Sigmoid colon (tissue), 7 donors: ENCODE results near the gene CDKN2A. TPM values are rescaled to one million over a fixed set of nuclear protein-coding genes. Genes with fewer than 3 reads are reported as not detected.

Experiments
- DNase-seq: peaks from one replicate; pipeline ENCODE4 v3.0.0-alpha.2; 2019
- H3K27ac ChIP-seq, 4 donors: fragments of 200-600 bp; sonication (generic); one replicate each; pipeline ENCODE4 v1.5.1; 2016 to 2019; ENCODE audit warnings: mild to moderate bottlenecking in 1 of 4
- H3K27me3 ChIP-seq, 3 donors: fragments of 200-600 bp; sonication (generic); one replicate each; pipeline ENCODE4 v1.5.1; 2019; ENCODE audit warnings: mild to moderate bottlenecking in 1 of 3
- H3K36me3 ChIP-seq, 4 donors: fragments of 200-600 bp; sonication (generic); one replicate each; pipeline ENCODE4 v1.5.1; 2016 to 2019
- H3K4me1 ChIP-seq, 4 donors: fragments of 200-600 bp; sonication (generic); one replicate each; pipeline ENCODE4 v1.5.1; 2017 to 2019
- H3K4me3 ChIP-seq, 4 donors: fragments of 200-600 bp; sonication (generic); one replicate each; pipeline ENCODE4 v1.5.1; 2017 to 2019; ENCODE audit warnings: mild to moderate bottlenecking in 2 of 4, moderate library complexity in 1 of 4
- H3K9me3 ChIP-seq, 4 donors: fragments of 200-600 bp in 3 of 4; sonication (generic) in 3 of 4; one replicate each; pipeline versions ENCODE4 v1.5.1 to v1.6.1; 2013 to 2019
- EP300 ChIP-seq, 4 donors: sonication (generic); formaldehyde crosslinking; IDR thresholded peaks; one replicate each; pipeline ENCODE4 v1.6.1; 2017; ENCODE audit warnings: antibody characterized with exemption in 4 of 4
- POLR2A ChIP-seq, 2 donors: fragments of 450-650 bp; IDR thresholded peaks; one replicate each; pipeline ENCODE4 v1.6.1; 2016; ENCODE audit warnings: antibody characterized with exemption in 2 of 2, mild to moderate bottlenecking in 2 of 2, moderate library complexity in 2 of 2
- POLR2AphosphoS5 ChIP-seq, 4 donors: sonication (generic); formaldehyde crosslinking; IDR thresholded peaks; one replicate each; pipeline ENCODE4 v1.6.1; 2017; ENCODE audit warnings: antibody characterized with exemption in 4 of 4
- WGBS, 2 donors: extraction: QIAGEN DNeasy Blood & Tissue Kit; methylation state at CpG; one replicate each; pipeline ENCODE4 v1.1.7; 2013; 5-methylcytosine and 5-hydroxymethylcytosine counted together
- intact Hi-C: fragments of 100-400 bp; cut with DNase I; formaldehyde crosslinking; loops from one replicate; pipeline ENCODE4 v1.15.1; 2023
- polyA plus RNA-seq, 3 donors: library from polyadenylated mRNA; stranded (reverse); fragments of 200-250 nt; gene quantifications; one replicate each; pipeline ENCODE4 v1.2.3, GENCODE V29; 2013
- total RNA-seq, 4 donors: library from RNA; depleted of rRNA; stranded (reverse); fragments of >200 nt; gene quantifications; one replicate each; pipeline ENCODE4 v1.1.0, GENCODE V29; 2016
- TF ChIP-seq, protein P1 (sequence below), 4 experiments: fragments of 450-650 bp in 3 of 4; fragments of 200-600 bp in 1 of 4; IDR thresholded peaks; one replicate each; pipeline ENCODE4 v1.5.1; 2016 to 2019; ENCODE audit warnings: antibody characterized with exemption in 4 of 4, mild to moderate bottlenecking in 3 of 4, moderate library complexity in 2 of 4
- donor health status: healthy with polysubstance abuse.
- donor health status: Bipolar disorder and iron deficiency.
- donor health status: healthy.

Gene CDKN2A
- total and polyA plus RNA-seq, 7 donors: 1.4 to 6.1 (median 2.5) TPM

DNA sequence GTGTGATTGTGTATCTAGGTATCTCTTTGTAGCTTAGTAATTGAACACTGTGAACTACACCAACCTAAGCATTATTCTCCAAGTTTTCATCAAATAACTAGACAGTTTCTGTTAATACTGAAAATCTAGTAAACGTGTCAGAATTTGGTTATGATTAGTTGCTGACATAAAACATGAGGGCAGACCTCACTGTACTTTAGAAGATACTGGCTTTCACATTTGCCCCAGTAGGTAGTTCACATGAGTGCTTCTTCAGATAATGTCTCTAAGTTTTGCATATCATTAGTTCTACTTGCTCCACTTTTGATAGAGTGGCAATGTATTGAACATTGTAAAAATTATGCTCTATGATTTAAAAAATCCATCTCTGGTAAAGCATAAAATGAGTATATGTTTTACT, 7.8 kb upstream of the CDKN2A start:
- no peaks in the 10 kb centered on the region for H3K36me3 ChIP-seq
- peaks cover 13 to 49% (median 26%) of the 10 kb centered on the region in 3 donors for H3K27me3 ChIP-seq
- no peak overlapping the region for H3K4me3 ChIP-seq
- intact Hi-C loops: no loop called here
- DNase-seq: no peak
- H3K4me1 ChIP-seq: peaks cover 0 to 6% (median 0%) of the 10 kb centered on the region in 4 donors
- WGBS, 2 donors: 43 to 71% methylated on average over 1 of the region's 1 CpG
- no peak overlapping the region for H3K27ac ChIP-seq
- no peaks in the 10 kb centered on the region for H3K9me3 ChIP-seq
- TF ChIP-seq POLR2AphosphoS5 (IDR thresholded peaks at IDR 0.05): no peak
- TF ChIP-seq POLR2A (IDR thresholded peaks at IDR 0.05): no peak
- TF ChIP-seq, protein P1, sequence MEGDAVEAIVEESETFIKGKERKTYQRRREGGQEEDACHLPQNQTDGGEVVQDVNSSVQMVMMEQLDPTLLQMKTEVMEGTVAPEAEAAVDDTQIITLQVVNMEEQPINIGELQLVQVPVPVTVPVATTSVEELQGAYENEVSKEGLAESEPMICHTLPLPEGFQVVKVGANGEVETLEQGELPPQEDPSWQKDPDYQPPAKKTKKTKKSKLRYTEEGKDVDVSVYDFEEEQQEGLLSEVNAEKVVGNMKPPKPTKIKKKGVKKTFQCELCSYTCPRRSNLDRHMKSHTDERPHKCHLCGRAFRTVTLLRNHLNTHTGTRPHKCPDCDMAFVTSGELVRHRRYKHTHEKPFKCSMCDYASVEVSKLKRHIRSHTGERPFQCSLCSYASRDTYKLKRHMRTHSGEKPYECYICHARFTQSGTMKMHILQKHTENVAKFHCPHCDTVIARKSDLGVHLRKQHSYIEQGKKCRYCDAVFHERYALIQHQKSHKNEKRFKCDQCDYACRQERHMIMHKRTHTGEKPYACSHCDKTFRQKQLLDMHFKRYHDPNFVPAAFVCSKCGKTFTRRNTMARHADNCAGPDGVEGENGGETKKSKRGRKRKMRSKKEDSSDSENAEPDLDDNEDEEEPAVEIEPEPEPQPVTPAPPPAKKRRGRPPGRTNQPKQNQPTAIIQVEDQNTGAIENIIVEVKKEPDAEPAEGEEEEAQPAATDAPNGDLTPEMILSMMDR (IDR thresholded peaks at IDR 0.05): no peak
- no peak for TF ChIP-seq EP300 (IDR thresholded peaks at IDR 0.05)

DNA sequence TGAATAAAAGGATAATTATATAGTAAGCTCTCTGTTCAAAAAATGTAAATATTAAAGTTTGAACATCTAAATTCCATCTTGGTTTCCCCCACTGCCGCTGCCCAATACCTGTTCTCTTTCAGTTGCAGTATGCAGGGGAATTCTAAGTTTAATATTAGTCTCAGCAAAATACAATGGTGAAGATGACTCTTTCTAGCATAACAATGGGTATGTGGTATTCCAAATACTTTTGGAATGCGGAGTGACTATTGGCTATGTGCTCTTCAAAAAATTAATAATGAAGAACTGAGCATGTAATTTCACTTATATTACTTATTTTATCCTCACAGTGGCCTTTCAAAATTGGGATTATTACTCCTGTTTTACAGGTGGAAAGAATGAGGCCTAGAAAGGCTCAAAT, 3.8 kb upstream of the CDKN2A start:
- no peak overlapping the region for H3K4me3 ChIP-seq
- peaks cover 0 to 40% (median 7%) of the 10 kb centered on the region in 3 donors for H3K27me3 ChIP-seq
- intact Hi-C loops: no loop called here
- WGBS, 2 donors: 80 to 95% methylated on average over 2 of the region's 2 CpGs
- H3K36me3 ChIP-seq: no peaks in the 10 kb centered on the region
- H3K27ac ChIP-seq: no peak overlapping the region
- no peaks in the 10 kb centered on the region for H3K9me3 ChIP-seq
- TF ChIP-seq POLR2A (IDR thresholded peaks at IDR 0.05): no peak
- TF ChIP-seq EP300 (IDR thresholded peaks at IDR 0.05): no peak
- TF ChIP-seq POLR2AphosphoS5 (IDR thresholded peaks at IDR 0.05): no peak
- TF ChIP-seq, protein P1 (IDR thresholded peaks at IDR 0.05): no peak
- peaks cover 0 to 25% (median 10%) of the 10 kb centered on the region in 4 donors for H3K4me1 ChIP-seq
- no peak for DNase-seq

DNA sequence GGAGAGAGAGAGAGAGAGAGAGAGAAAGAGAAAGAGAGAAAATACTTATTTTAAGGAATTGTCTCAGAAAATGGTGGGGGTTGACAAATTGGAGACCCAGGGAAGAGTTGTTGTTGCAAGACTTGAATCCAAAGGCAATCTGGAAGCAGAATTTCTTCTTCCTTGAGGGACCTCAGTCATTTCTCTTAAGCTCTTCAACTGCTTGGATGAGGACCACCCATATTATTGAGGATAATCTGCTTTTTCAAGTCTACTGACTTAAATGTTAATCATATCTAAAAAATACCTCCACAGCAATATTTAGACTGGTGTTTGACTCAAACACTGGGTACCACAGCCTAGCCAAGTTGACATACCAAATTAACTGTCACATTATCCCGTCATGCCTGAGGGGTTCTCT, 3.3 kb upstream of the CDKN2A start:
- 78 to 92% methylated on average over 1 of the region's 1 CpG for WGBS, 2 donors
- Histone ChIP-seq H3K36me3 (no peaks in the 10 kb centered on the region), H3K9me3 (no peaks in the 10 kb centered on the region), H3K27ac (no peak overlapping the region), H3K27me3 (peaks cover 0 to 41% (median 7%) of the 10 kb centered on the region in 3 donors), H3K4me3 (no peak overlapping the region), H3K4me1 (peaks cover 0 to 25% (median 10%) of the 10 kb centered on the region in 4 donors)
- DNase-seq: no peak
- intact Hi-C loops: no loop called here
- TF ChIP-seq POLR2A (IDR thresholded peaks at IDR 0.05) (no peak), EP300 (IDR thresholded peaks at IDR 0.05) (no peak), POLR2AphosphoS5 (IDR thresholded peaks at IDR 0.05) (no peak)
- TF ChIP-seq, protein P1 (IDR thresholded peaks at IDR 0.05): no peak

DNA sequence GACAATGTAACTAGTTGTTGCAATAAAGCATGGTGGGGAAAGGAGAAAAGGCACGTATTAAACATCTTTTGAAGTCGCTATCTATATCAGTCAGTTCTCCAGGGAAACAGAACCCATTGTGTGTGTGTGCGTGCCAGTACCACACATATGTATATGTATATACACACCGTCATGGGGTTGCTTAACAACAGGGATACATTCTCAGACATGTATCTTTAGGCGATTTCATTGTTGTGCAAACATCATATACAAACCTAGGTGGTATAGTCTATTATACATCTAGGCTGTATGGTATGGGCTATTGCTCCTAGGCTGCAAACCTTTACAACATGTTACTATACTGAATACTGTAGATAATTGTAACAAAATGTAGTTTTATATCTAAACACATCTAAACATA, 2.7 kb upstream of the CDKN2A start:
- DNase-seq: no peak
- H3K27ac ChIP-seq: no peak overlapping the region
- peaks cover 0 to 41% (median 12%) of the 10 kb centered on the region in 3 donors for H3K27me3 ChIP-seq
- intact Hi-C loops: no loop called here
- H3K4me1 ChIP-seq: peaks cover 0 to 25% (median 10%) of the 10 kb centered on the region in 4 donors
- TF ChIP-seq POLR2A (IDR thresholded peaks at IDR 0.05) (no peak), EP300 (IDR thresholded peaks at IDR 0.05) (no peak), POLR2AphosphoS5 (IDR thresholded peaks at IDR 0.05) (no peak)
- TF ChIP-seq, protein P1 (IDR thresholded peaks at IDR 0.05): no peak
- no peak overlapping the region for H3K4me3 ChIP-seq
- no peaks in the 10 kb centered on the region for H3K9me3 ChIP-seq
- WGBS, 2 donors: 70 to 90% methylated on average over 5 of the region's 5 CpGs
- no peaks in the 10 kb centered on the region for H3K36me3 ChIP-seq

DNA sequence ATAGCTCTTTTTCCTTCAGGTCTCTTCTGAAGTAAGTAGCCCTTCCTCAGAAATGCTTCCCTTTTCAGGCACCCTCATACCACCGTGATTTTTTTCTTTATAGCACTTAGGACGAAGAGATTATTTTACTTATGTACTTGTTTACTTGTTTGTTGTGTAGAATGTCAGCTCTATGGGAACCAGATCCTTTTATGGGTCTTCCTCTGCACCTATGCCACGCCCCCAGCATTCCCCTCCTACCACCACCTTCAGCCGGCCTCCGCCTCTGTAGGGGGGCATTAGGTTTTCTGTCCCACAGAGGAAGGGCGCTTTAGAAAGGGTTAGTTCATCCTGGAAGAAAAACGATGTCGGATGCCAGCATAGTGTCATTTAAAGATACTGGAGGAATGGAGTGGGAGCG, 2.2 kb upstream of the CDKN2A start:
- 54 to 85% methylated on average over 9 of the region's 9 CpGs for WGBS, 2 donors
- no peak for DNase-seq

More for the DNA sequence above, 2.2 kb upstream of the CDKN2A start:
- Histone ChIP-seq H3K27me3 (peaks cover 3 to 46% (median 16%) of the 10 kb centered on the region in 3 donors), H3K4me3 (no peak overlapping the region), H3K9me3 (no peaks in the 10 kb centered on the region), H3K36me3 (no peaks in the 10 kb centered on the region), H3K27ac (no peak overlapping the region), H3K4me1 (peaks cover 0 to 25% (median 10%) of the 10 kb centered on the region in 4 donors)
- intact Hi-C loops: no loop called here
- TF ChIP-seq POLR2AphosphoS5 (IDR thresholded peaks at IDR 0.05) (no peak), EP300 (IDR thresholded peaks at IDR 0.05) (no peak)
- TF ChIP-seq, protein P1 (IDR thresholded peaks at IDR 0.05): no peak
